ENCODE results near the gene GJC3. TPM values are rescaled to one million over a fixed set of nuclear protein-coding genes. Genes with fewer than 3 reads are reported as not detected.

GJC3 gene
- total and polyA plus RNA-seq, 9 of the 15 experiments (the other 6 are each of a cell fraction or from before 2014, with no cell fraction given): 0.10 to 0.45 (median 0.28) TPM; not detected in 1

DNA sequence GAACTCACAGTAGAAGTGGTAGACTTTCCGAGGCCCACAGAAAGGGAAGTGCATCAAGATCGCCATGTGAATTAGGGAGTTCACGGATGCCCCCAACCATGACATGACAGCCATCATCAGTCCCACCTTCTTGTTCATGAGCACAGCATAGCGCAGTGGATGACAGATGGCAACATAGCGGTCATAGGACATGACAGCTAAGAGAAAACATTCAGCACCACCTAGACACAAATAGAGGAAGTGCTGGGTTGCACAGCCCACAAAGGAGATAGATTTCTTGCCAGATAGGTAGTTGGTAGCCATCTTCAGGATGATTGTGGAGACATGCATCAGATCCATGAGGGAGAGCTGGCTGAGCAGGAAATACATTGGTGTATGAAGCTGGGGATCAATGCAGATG lies 52.9 kb downstream of the GJC3 start (continued):
- TF ChIP-seq, protein P1, sequence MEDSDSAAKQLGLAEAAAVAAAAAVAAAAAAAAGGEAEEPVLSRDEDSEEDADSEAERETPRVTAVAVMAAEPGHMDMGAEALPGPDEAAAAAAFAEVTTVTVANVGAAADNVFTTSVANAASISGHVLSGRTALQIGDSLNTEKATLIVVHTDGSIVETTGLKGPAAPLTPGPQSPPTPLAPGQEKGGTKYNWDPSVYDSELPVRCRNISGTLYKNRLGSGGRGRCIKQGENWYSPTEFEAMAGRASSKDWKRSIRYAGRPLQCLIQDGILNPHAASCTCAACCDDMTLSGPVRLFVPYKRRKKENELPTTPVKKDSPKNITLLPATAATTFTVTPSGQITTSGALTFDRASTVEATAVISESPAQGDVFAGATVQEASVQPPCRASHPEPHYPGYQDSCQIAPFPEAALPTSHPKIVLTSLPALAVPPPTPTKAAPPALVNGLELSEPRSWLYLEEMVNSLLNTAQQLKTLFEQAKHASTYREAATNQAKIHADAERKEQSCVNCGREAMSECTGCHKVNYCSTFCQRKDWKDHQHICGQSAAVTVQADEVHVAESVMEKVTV (CRISPR knock-in tag; IDR thresholded peaks at IDR 0.05): 0 out of 2 replicates have a peak, but pooled peaks have one; percentile 18
- TF ChIP-seq SLC30A9 (CRISPR knock-in tag; IDR thresholded peaks at IDR 0.05) (no peak), SP2 (IDR thresholded peaks at IDR 0.05; ENCODE audit: extremely low read depth, low read depth, low read length, poor library complexity, severe bottlenecking) (no peak), ZNF717 (CRISPR knock-in tag; IDR thresholded peaks at IDR 0.05) (no peak), RNF2 (IDR thresholded peaks at IDR 0.05) (no peak), ZNF212 (CRISPR knock-in tag; IDR thresholded peaks at IDR 0.05) (no peak), HMGN3 (IDR thresholded peaks at IDR 0.05; ENCODE audit: borderline replicate concordance, extremely low read depth, insufficient read length, low read depth, low read length) (no peak), ZNF41 (CRISPR knock-in tag; conservative IDR thresholded peaks at IDR 0.05) (no peak), ZNF589 (CRISPR knock-in tag; IDR thresholded peaks at IDR 0.05; ENCODE audit: low read depth) (no peak), NFIX (CRISPR knock-in tag; IDR thresholded peaks at IDR 0.05; ENCODE audit: low read depth) (no peak), EHMT2 (IDR thresholded peaks at IDR 0.05) (peak; percentile 12; the same call in 1 of the 2 replicates), SMAD2 (IDR thresholded peaks at IDR 0.05; ENCODE audit: low read depth, low read length) (no peak)
- TF ChIP-seq, protein P2, sequence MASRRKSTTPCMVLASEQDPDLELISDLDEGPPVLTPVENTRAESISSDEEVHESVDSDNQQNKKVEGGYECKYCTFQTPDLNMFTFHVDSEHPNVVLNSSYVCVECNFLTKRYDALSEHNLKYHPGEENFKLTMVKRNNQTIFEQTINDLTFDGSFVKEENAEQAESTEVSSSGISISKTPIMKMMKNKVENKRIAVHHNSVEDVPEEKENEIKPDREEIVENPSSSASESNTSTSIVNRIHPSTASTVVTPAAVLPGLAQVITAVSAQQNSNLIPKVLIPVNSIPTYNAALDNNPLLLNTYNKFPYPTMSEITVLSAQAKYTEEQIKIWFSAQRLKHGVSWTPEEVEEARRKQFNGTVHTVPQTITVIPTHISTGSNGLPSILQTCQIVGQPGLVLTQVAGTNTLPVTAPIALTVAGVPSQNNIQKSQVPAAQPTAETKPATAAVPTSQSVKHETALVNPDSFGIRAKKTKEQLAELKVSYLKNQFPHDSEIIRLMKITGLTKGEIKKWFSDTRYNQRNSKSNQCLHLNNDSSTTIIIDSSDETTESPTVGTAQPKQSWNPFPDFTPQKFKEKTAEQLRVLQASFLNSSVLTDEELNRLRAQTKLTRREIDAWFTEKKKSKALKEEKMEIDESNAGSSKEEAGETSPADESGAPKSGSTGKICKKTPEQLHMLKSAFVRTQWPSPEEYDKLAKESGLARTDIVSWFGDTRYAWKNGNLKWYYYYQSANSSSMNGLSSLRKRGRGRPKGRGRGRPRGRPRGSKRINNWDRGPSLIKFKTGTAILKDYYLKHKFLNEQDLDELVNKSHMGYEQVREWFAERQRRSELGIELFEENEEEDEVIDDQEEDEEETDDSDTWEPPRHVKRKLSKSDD (conservative IDR thresholded peaks at IDR 0.05; ENCODE audit: low read length): no peak
- TF ChIP-seq, protein P3, sequence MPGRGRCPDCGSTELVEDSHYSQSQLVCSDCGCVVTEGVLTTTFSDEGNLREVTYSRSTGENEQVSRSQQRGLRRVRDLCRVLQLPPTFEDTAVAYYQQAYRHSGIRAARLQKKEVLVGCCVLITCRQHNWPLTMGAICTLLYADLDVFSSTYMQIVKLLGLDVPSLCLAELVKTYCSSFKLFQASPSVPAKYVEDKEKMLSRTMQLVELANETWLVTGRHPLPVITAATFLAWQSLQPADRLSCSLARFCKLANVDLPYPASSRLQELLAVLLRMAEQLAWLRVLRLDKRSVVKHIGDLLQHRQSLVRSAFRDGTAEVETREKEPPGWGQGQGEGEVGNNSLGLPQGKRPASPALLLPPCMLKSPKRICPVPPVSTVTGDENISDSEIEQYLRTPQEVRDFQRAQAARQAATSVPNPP (IDR thresholded peaks at IDR 0.05; ENCODE audit: borderline replicate concordance, insufficient read depth, insufficient read length): no peak
- TF ChIP-seq, protein P4, sequence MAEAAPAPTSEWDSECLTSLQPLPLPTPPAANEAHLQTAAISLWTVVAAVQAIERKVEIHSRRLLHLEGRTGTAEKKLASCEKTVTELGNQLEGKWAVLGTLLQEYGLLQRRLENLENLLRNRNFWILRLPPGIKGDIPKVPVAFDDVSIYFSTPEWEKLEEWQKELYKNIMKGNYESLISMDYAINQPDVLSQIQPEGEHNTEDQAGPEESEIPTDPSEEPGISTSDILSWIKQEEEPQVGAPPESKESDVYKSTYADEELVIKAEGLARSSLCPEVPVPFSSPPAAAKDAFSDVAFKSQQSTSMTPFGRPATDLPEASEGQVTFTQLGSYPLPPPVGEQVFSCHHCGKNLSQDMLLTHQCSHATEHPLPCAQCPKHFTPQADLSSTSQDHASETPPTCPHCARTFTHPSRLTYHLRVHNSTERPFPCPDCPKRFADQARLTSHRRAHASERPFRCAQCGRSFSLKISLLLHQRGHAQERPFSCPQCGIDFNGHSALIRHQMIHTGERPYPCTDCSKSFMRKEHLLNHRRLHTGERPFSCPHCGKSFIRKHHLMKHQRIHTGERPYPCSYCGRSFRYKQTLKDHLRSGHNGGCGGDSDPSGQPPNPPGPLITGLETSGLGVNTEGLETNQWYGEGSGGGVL (CRISPR knock-in tag; IDR thresholded peaks at IDR 0.05): no peak
- TF ChIP-seq, protein P5, sequence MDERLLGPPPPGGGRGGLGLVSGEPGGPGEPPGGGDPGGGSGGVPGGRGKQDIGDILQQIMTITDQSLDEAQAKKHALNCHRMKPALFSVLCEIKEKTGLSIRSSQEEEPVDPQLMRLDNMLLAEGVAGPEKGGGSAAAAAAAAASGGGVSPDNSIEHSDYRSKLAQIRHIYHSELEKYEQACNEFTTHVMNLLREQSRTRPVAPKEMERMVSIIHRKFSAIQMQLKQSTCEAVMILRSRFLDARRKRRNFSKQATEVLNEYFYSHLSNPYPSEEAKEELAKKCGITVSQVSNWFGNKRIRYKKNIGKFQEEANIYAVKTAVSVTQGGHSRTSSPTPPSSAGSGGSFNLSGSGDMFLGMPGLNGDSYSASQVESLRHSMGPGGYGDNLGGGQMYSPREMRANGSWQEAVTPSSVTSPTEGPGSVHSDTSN (CRISPR knock-in tag; IDR thresholded peaks at IDR 0.05; ENCODE audit: low read depth): no peak
- TF ChIP-seq, protein P5 (tag; conservative IDR thresholded peaks at IDR 0.05; ENCODE audit: low read depth): 0 out of 2 replicates have a peak, but pooled peaks have one; percentile 45
- TF ChIP-seq, protein P6, sequence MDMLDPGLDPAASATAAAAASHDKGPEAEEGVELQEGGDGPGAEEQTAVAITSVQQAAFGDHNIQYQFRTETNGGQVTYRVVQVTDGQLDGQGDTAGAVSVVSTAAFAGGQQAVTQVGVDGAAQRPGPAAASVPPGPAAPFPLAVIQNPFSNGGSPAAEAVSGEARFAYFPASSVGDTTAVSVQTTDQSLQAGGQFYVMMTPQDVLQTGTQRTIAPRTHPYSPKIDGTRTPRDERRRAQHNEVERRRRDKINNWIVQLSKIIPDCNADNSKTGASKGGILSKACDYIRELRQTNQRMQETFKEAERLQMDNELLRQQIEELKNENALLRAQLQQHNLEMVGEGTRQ (CRISPR knock-in tag; IDR thresholded peaks at IDR 0.05): no peak

All from K562 (cell line).